HG03139 (cell line): ENCODE measurements around the gene PFAS.
A peak's percentile ranks its signal among the peaks of the same experiment; 100 is the strongest.
"Not testable (repeated sequence)": the region's sequence is repeated elsewhere in the genome, so short reads cannot be mapped to it uniquely, and the experiment has no call there.

Source experiments
- ATAC-seq: cut with Tn5 transposase; IDR thresholded peaks from one replicate; pipeline ENCODE4 v1.9.1; 2021; ENCODE audit not compliant: unreplicated experiment

Gene PFAS

GRCh38 chr17:8248751-8249607, at the start of gene PFAS:
PFAS (plus strand) TSS chr17:8249289; CDS start chr17:8253938, 4,649 bp downstream.
- peak; percentile 39 for ATAC-seq

DNA sequence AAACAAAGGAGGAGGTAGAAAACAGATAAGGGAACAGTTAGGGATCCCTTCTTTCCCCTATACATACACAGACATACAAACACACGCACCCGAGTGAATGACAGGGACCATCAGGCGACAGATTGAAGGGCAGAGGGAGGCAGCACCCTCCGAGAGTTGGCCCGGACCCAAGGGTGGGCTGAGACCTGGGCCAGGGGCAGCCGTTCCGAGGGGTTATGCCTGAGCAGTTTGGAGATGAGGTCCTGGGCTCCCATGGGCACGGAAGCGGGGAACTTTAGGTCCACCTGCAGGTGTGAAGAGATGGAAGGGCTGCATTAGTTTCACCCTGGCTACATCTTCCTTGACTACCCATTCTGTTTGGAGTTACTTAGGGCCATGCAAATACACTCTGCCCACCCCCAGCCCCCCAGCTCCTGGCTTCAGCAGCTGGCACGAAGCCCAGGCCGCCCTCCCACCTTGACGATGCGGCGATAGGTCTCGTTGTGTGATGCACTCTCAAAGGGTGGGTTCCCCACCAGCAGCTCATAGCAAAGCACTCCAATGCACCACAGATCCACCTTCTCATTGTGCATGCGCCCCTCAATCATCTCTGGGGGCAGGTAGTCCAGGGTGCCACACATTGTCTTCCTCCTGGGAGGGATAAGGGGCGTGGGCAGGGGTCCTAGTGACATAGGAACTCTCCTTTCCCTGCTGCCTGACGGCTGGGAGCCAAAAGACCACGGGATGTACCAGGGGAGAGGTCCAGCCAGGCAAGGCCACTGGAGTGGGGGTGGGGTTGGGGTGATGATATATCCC, 44.1 kb upstream of the PFAS start:
- no peak for ATAC-seq

DNA sequence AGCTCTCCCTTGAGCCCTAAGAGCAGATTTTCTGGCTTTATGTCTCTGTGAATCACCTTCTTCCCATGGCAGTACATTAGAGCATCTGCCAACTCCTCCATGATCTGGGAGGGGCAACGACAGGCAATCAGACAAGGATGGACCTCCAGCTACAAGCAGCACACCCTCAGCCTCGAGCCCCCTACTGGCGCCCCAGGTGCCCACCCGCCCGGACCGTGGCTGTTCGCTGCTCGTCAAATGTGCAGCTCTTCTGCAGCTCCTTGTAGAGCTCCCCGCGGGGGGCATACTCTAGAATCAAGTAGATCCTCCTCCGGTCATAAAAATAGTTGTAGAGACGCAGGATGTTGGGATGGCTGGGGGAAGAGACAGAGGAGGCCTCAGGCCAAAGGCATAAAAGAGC, 42.6 kb upstream of the PFAS start:
- ATAC-seq: no peak

- peak; percentile 87 for ATAC-seq
These were observed 39.0 kb upstream of the PFAS start, which contains the start of gene AURKB for GRCh38 chr17:8209907-8210760. AURKB (minus strand) TSS chr17:8210575; CDS start chr17:8210224, 351 bp downstream.

GRCh38 chr17:8210761-8211458, 38.2 kb upstream of the PFAS start:
- ATAC-seq: no peak

DNA sequence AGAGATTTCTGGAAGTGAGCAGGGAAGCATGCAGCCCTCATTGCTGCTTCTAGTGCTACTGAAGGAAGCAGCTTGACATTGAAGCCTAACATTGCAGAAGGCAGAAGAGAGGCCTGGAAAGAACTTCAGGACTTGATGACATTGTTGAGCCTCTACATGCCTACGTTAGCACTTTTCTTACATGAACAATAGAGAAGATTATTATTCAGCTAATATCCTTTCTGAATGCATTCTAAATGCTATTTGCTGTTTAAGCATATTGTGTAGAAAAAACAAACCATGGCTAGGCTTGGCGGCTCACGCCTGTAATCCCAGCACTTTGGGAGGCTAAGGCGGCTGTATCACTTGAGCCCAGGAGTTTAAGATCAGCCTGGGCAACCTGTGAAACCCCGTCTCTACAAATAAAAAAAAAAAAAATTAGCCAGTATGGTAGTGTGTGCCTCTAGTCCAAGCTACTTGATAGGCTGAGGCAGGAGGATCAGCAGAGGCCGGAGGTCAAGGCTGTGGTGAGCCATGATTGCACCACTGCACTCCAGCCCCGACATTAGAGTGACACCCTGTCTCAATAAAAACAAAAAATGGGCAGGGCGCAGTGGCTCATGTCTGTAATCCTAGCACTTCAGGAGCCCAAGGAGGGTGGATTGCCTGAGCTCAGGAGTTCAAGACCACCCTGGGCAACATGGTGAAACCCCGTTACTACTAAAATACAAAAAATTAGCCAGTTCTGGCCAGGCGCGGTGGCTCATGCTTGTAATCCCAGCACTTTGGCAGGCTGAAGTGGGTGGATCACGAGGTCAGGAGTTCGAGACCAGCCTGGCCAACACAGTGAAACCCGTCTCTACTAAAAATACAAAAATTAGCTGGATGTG, 36.5 kb upstream of the PFAS start:
- no peak for ATAC-seq

DNA sequence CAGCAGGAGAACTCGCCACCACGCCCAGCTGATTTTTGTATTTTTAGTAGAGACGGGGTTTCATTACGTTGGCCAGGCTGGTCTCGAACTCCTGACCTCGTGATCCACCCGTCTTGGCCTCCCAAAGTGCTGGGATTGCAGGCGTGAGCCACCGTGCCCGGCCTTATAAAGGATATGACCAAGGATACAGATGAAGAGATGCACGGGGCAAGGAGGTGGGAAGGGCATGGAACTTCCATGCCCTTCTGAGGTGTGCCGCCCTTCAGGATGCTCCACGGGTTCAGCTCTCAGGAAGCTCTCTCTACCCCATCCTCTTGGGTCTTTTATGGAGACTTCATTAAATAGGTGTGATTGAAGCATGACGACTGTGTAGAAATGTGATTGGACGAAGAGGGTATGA, 35.1 kb upstream of the PFAS start:
- ATAC-seq: not testable (repeated sequence)

GRCh38 chr17:8220783-8221662, 28.1 kb upstream of the PFAS start:
- no peak for ATAC-seq

GRCh38 chr17:8221663-8222379, 27.3 kb upstream of the PFAS start:
- peak; percentile 34 for ATAC-seq

- ATAC-seq: no peak
These were observed 26.8 kb upstream of the PFAS start for GRCh38 chr17:8222380-8222629.

DNA sequence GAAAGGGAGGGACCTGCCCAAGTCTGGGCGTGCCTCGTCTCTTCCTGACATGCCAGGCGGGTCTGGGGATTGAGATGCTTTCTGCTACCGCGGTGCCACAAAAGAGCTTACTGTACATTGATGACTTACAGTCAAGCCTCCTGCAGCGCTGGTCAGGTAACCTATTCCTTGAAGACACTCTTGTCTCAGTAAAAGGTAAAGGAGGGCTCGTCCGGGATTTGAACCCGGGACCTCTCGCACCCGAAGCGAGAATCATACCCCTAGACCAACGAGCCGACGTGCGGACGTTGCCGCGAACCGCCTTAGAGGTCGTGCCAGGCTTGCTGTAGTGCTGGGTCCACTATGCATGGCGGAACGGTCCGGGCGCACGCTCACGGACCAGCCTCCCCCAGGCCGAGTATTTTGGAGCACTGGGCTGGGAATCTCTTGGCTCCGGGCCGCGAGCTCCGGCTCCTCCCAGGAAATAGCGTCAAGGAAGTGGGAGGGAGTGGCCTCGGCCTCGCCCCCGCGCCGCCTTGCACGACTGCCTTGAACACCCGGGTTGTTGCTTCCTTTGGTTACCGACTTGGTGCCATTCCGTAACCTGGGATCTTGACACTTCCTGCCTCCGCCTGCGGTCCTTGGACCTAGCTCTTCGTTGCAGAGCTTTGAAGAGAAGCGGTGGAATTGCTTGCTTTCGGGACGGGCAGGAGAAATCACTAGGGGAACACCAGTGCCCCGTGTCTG, 26.3 kb upstream of the PFAS start:
- ATAC-seq: peak; percentile 26

DNA sequence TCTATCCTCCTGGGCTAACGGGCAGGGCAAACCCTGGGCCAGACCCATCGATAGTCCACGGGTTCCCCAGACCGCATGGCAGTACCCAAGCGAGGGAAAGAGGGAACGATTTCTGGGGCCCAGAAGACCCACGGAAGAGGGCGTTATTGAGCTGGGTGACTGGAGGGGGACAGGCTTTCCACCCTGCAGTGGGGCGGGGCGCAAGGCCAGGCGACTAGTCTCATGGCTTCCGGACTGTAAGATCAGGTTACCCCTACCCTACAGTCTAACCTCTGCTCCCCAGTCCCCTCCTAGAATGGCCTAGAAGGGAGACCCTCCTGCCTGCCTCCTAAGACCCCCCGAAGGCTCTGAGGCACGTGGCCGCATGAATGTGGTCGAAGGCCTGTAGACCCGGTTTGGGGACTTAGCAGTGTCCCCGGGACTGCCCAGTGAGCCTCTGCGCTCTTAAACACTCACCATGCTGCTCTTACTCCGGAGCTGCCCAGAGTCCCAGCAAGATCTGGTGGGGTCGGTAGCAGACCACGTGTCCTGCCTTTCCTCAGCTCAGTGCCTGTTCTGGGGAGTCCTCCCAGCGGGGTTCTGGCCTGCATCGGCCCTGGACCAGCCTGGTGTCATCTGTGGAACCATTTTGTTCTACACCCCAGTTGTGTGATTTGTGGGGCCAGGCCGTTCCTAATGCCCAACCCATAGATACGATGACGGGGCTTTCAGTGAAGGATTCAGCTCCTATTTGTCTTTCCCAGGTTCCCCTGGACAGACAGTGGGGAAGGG, 25.5 kb upstream of the PFAS start:
- no peak for ATAC-seq

GRCh38 chr17:8224891-8225812, 23.9 kb upstream of the PFAS start:
- no peak for ATAC-seq

GRCh38 chr17:8225813-8226535, 23.1 kb upstream of the PFAS start:
- no peak for ATAC-seq
